ENCODE data around the gene NPB. TPM values are rescaled to one million over a fixed set of nuclear protein-coding genes. Genes with fewer than 3 reads are reported as not detected.

NPB gene
- total RNA-seq, result 1 to 10 TPM in 1 of 2 experiments, under 1 TPM in 1; 0.47 to 1.0 TPM

DNA sequence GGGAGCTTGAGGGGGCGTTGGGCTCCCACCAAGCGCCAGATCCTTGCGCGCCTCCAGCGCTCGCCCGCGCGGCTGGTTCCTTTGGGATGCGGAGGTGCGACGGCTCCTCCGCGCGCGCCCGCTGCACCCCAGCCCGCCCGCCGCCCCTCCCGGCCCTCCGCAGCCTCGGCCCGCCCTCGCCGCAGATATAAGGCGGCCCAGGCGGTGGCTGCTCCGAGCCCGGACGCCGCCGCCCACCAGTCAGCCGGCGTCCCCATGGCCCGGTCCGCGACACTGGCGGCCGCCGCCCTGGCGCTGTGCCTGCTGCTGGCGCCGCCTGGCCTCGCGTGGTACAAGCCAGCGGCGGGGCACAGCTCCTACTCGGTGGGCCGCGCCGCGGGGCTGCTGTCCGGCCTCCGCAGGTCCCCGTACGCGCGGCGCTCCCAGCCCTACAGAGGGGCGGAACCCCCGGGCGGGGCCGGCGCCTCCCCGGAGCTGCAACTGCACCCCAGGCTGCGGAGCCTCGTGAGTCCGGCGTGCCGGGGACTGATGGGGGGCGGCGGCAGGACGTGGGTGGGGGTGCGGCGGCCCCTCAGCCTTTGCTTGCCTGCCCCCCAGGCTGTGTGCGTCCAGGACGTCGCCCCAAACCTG, at the start of gene NPB:
Gene NPB, plus strand, starts transcription at position 216 of the 630 bp plus-strand sequence. Its CDS starts 40 bp downstream, at position 256.
- POLR2A ChIA-PET, result interaction anchor here (2.3 kb wide), 1 partner anchor 10 kb away, joined by 7 read pairs; the partner anchor contains the start of genes ALYREF and ANAPC11
- ATAC-seq (ENCODE audit: low read depth) (peak; percentile 52), DNase-seq (no peak)
- no peak within 1 kb of the TSS for H3K4me3 Mint-ChIP-seq
- H3K9me3 Mint-ChIP-seq, result no peaks in the 10 kb centered on the region
- peaks cover 11% of the 10 kb centered on the region for H3K27me3 Mint-ChIP-seq
- H3K36me3 Mint-ChIP-seq, result peaks cover 9% of the 10 kb centered on the region
- no peak within 1 kb of the TSS for H3K27ac Mint-ChIP-seq
- H3K4me1 Mint-ChIP-seq, result peaks cover 2% of the 10 kb centered on the region

DNA sequence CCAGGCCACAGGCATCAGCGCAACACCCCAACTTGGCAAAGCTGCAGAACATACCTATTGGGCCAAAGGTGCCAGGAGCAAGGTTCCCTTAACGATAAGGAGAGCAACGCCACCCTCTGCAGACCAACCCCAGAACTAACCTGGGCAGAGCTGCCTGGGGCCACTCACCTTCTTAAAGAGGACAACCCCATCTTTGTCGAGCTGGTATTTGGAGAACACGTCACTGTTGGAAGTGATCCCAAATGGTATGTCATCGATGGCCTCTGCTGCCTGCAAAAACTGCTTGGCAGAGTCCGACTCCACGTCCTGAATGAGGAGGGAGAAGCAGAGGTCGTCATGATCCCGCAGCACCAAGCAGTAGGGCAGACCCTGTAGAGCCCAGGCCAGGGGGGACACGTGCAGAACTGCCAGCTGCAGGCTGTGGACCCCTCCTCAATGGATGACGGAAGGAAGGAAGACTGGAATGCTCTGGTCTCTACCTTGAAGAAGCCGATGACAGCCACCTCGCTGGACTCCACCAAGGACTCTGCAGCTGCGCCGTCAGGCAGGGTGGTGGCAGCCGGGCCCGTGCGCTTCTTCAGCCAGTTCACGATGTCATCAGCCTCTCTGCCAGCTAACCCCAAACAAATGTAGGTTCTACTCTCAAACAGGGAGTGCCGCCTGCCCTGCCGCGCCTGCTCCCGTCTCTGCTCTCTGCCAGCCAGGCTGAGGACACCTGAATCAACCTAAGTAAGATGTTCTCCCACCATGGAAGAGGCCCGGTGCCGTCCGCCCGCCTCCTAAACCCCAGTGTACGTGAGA, 46.9 kb upstream of the NPB start:
- no peaks in the 10 kb centered on the region for H3K9me3 Mint-ChIP-seq
- H3K27me3 Mint-ChIP-seq, result no peaks in the 10 kb centered on the region
- ATAC-seq (ENCODE audit: low read depth) (no peak), DNase-seq (no peak)
- no peak overlapping the region for H3K4me3 Mint-ChIP-seq
- H3K27ac Mint-ChIP-seq, result no peak overlapping the region
- H3K4me1 Mint-ChIP-seq, result peaks cover 13% of the 10 kb centered on the region
- POLR2A ChIA-PET, result interaction anchor here (0.6 to 1.2 kb wide), 2 partner anchors 37 to 48 kb away, joined by 3 to 4 read pairs; no protein-coding TSS in a partner anchor
- peaks cover 29% of the 10 kb centered on the region for H3K36me3 Mint-ChIP-seq

DNA sequence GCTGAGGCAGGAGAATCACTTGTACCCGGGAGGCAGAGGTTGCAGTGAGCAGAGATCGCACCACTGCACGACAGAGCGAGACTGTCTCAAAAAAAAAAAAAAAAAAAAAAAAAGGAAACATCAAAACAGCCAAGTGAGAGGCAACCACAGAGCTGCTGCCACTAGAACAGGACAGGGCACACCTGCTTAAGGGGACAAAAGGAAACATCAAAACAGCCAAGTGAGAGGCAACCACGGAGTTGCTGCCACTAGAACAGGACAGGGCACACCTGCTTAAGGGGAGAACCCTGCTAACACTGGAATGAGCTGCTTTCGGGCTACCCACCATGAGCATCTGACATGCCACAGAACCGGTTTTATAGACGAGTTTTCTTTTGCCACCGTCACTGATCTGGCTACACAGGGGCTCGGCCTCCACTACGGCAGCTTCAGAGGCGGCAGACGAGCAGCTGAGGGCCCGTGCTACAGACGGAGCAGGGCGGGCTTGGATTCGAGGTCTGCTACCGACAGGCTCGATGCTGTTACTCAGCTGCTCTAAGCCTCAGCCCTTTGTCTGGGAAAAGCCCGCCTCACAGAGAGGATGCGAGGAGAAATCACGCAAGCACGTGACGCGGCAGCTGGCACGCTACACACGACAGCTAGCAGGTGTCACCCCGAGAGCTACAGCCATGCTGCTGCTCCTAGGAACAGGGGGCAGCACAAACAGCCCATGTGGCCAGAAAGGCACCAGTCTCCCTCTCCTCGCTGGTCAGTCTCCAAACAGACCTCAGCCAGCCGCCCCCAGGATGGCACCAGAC, 43.7 kb upstream of the NPB start:
- H3K36me3 Mint-ChIP-seq, result peaks cover 29% of the 10 kb centered on the region
- no peak for ATAC-seq (ENCODE audit: low read depth)
- peaks cover 24% of the 10 kb centered on the region for H3K4me1 Mint-ChIP-seq

DNA sequence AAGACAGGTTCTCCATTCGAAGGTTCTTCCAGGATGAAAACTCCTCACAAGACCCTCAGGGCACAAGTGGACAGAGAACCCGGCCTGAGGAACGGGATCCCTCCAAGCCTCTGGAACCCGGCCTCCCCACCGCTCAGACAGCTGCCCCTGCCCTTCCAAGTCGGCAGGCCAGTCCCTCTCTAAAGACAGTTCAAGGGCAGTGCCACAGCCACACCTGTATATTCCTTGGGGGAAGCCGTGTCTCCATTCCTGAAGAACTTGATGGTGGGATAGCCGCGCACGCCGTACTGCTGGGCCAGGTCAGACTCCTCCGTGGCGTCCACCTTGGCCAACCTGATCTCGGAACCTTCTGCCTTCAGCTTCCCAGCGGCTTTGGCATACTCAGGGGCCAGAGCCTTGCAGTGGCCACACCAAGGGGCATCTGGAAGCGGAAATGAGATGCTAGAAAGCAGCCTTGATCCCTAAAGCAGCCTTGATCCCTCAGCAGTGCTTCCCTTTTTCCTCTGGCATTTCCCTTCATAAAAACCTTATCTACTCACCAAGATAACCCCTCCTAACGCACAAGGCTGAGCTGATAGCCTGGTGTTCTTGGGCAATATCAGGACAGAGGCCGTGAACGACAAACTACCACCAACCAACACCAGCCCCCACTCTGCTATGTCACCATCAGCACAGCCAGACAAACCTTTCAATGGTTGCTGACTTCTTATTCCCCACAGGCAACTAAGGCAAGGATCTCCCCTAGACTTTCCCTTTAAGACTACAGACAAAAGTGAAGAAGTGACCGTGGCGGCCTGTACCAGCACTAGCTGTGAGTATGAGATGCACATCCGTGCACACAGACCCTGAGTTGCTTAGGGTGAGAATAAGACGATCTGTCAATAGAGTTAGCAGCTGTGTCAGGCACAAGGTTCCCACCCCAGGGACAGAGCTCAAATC, 42.8 kb upstream of the NPB start:
- no peak for ATAC-seq (ENCODE audit: low read depth)
- DNase-seq, result no peak
- POLR2A ChIA-PET, result interaction anchor here (0.5 to 2.2 kb wide), 7 partner anchors 11 to 346 kb away, joined by 3 to 11 read pairs (median 4); partner anchors contain the start of genes ALYREF, ANAPC11, ARHGDIA and ARL16
- H3K27ac Mint-ChIP-seq, result peak overlapping the region; percentile 88
- H3K9me3 Mint-ChIP-seq, result no peaks in the 10 kb centered on the region
- H3K4me3 Mint-ChIP-seq, result peak overlapping the region; percentile 93
- H3K36me3 Mint-ChIP-seq, result peaks cover 25% of the 10 kb centered on the region
- H3K4me1 Mint-ChIP-seq, result peaks cover 29% of the 10 kb centered on the region
- no peaks in the 10 kb centered on the region for H3K27me3 Mint-ChIP-seq

More for the DNA sequence above, 43.7 kb upstream of the NPB start:
- POLR2A ChIA-PET, result interaction anchor here (0.7 to 2.2 kb wide), 4 partner anchors 12 to 175 kb away, joined by 3 to 11 read pairs (median 8); partner anchors contain the start of genes ARHGDIA, ARL16 and HGS
- DNase-seq, result no peak
- Mint-ChIP-seq H3K27ac (peak overlapping the region; percentile 38), H3K4me3 (peak overlapping the region; percentile 93), H3K9me3 (no peaks in the 10 kb centered on the region), H3K27me3 (no peaks in the 10 kb centered on the region)

DNA sequence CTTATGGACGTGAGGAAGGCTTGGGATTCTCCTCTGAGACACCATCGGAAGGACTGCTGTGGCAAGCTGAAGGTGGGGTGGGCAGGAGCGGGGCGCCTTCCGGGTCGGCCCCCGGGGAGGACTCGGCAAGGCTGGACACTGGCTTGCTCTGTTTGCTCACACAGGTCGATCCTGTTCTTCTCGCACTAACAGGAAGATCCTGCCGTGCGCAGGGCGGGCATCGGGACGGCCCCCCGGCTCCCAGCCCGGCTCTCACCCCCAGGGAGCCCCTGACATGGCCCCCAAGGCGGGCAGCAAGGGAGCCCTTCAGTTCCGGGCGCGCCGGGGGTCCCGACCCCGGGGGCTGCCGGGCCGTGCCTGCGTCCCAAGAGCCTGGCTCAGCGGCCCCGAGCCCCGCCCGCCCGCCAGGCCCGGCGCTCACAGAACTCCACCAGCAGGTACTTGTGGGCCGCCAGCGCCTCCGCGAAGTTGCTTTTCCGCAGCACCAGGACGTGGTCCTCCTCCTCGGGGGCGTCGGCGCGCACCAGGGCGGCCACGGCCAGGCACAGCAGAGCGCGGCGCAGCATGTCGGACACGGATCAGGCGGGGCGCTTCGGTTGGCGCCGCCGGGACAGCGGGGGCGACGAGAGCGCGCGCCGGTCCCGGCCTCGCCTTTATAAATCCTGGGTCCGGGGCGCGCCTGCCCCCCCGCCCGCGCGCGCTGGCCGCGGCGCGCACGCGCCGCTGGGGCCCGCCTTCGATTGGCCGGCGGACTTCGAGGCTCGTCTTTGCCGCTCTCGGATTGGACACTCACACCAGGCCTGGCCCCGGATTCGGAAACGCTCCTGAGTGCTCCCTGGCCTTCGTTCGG, 41.9 kb upstream of the NPB start, which contains the start of gene P4HB:
Gene P4HB, minus strand, starts transcription at position 630 of the 850 bp plus-strand sequence. Its CDS starts 64 bp downstream, at position 566.
- Mint-ChIP-seq H3K27ac (peak within 1 kb of the TSS; percentile 90), H3K27me3 (no peaks in the 10 kb centered on the region), H3K36me3 (peaks cover 25% of the 10 kb centered on the region), H3K4me1 (peaks cover 29% of the 10 kb centered on the region), H3K9me3 (no peaks in the 10 kb centered on the region), H3K4me3 (peak within 1 kb of the TSS; percentile 93)
- ATAC-seq (ENCODE audit: low read depth), result no peak
- POLR2A ChIA-PET, result interaction anchor here (0.5 to 2.5 kb wide), 15 partner anchors 10 to 347 kb away, joined by 3 to 29 read pairs (median 4); partner anchors contain the start of genes ALYREF, ANAPC11, ARHGDIA and ARL16
- peak; percentile 94 for DNase-seq

DNA sequence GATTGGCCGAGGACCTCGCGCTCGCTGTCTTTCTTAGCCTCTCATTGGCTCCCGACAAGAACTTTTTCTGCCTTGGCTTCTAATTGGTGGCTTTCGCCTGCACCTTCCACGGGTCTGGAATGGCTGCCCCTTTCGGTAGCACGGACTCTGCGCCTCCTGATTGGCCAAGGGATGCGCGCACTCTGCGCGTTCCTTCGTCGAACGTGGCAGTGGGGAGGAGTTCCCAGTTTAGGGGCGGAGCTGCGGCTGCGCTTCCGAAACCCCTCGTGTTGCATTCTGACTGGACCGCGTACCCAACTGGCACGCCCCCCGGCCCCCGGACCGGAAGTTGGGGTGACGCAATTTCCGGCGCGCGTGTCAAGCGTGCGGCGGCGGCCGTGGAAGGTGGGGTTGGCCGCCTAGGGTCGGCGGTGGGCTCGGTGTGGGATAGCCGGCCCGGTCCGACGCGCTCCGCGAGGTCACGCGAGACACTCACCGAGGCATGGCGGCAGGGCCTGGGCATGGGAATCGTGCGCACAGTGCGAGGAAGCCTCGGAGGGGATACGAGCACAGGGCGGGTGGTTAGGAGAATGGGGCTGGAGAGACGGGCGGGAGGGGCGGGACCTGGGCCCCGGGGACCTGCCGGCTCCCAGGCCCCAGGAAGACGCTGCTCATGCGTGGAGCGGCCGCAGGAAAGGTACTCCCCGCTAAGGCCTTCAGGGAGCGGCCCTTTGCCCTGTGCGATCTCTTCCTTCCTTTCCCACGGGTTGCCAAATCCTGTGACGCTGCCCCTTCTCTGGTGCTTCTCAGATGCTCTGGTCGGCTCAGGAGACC, 41.1 kb upstream of the NPB start:
- Mint-ChIP-seq H3K27me3 (no peaks in the 10 kb centered on the region), H3K27ac (peak overlapping the region; percentile 90), H3K9me3 (no peaks in the 10 kb centered on the region), H3K4me1 (peaks cover 29% of the 10 kb centered on the region), H3K36me3 (peaks cover 26% of the 10 kb centered on the region), H3K4me3 (peak overlapping the region; percentile 87)
- ATAC-seq (ENCODE audit: low read depth), result peak; percentile 91
- POLR2A ChIA-PET, result interaction anchor here (0.5 to 2.5 kb wide), 11 partner anchors 9 to 178 kb away, joined by 3 to 29 read pairs (median 3); partner anchors contain the start of genes ARHGDIA, ARL16, DCXR and HGS
- DNase-seq, result peak; percentile 100

DNA sequence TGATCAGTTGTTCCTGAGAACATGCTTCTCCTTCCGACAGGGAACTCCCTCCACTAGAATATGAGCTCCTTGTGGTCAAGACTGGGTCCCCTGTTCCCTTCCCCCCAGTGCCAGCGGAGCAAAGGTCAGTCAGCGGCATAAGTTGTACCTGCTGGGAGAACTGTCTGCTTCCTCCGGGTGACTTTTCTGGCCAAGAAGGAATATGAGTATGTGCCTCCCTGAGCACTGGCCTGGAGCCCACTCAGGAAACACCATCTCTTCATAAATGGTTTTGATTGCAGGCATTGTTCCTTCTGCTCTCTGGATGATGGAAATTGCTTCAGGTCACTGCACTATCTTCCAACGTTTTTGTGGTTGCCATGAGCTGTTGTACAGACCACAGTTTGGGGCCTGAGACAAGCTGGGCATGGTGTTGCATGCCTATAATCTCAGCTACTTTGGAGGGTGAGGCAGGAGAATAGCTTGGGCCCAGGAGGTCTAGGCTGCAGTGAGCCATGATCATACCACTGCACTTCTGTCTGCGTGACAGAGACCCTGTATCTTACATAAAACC, 38.8 kb upstream of the NPB start:
- no peak for ATAC-seq (ENCODE audit: low read depth)
- peaks cover 18% of the 10 kb centered on the region for H3K36me3 Mint-ChIP-seq

DNA sequence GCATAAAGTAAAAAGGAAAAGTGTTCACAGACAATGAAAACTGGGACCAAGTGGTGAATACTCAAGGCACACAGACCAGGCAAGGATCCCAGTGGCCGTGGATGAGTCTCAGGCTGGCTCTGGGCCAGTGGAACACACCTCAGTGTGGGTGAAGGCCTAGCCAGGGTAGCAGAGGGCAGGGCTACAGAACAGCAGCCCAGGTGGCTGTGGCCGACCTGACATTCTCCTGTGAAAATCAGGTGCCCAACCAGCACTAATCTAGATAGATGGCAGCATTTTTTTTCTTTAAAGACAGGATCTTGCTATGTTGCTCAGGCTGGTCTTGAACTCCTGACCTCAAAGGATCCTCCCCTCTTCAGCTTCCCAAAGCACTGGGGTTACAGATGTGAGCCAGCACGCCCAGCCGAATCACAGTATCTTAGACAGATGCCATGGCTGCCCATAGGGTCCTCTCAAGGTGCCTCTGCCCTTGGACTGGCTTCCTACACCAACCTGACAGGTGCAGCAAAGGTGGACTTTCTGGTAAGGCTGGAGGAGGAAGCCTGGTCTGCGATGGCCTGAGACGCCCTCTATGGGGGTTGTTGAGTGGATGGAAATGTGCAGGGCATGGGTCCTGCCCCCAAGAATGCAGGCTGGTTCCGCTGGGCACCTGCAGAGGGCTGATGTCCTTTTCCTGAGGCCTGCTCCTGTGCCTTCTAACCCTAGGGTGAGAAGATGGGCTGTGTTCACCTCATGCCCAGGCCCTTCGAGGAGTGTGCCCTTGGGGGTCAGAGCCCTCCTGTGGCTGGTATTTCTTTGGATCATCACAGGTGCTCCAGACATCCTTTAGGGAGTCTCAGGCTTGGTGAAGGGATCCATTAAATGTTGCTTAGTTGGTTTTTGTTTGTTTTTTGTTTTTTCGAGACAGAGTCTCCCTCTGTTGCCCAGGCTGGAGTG, 37.9 kb upstream of the NPB start:
- no peak overlapping the region for H3K4me3 Mint-ChIP-seq
- DNase-seq, result no peak
- H3K27me3 Mint-ChIP-seq, result no peaks in the 10 kb centered on the region
- peaks cover 16% of the 10 kb centered on the region for H3K36me3 Mint-ChIP-seq
- POLR2A ChIA-PET, result interaction anchor here (0.8 kb wide), 1 partner anchor 8 kb away, joined by 4 read pairs; no protein-coding TSS in a partner anchor
- H3K9me3 Mint-ChIP-seq, result no peaks in the 10 kb centered on the region
- H3K27ac Mint-ChIP-seq, result peak overlapping the region; percentile 89
- ATAC-seq (ENCODE audit: low read depth), result no peak
- H3K4me1 Mint-ChIP-seq, result peaks cover 28% of the 10 kb centered on the region

More for the DNA sequence above, 38.8 kb upstream of the NPB start:
- Mint-ChIP-seq H3K27ac (peak overlapping the region; percentile 89), H3K4me3 (peak overlapping the region; percentile 85), H3K9me3 (no peaks in the 10 kb centered on the region), H3K27me3 (no peaks in the 10 kb centered on the region), H3K4me1 (peaks cover 30% of the 10 kb centered on the region)
- no peak for DNase-seq
- POLR2A ChIA-PET, result interaction anchor here (0.8 kb wide), 1 partner anchor 9 kb away, joined by 4 read pairs; no protein-coding TSS in a partner anchor

DNA sequence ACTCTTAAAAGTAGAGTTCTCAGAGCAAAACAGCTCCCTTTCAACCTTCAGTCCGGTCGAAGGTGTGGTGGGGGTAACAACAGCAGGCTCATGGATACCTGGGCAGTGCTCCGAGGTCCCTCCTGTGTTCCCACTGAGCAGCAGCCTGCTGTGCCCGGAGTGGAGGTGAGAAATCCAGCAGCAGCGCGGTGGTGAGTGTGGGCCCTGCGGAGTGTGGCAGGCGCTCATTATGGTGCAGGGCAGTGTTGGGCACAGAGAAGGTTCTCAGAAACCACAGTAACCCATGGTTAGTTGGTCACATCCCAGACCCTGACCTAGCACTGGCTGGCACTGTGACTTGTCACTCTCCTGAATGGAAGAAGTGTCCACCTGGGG, 36.7 kb upstream of the NPB start:
- peaks cover 27% of the 10 kb centered on the region for H3K4me1 Mint-ChIP-seq
- POLR2A ChIA-PET, result interaction anchor here (1.0 to 1.6 kb wide), 2 partner anchors 15 to 153 kb away, joined by 3 to 5 read pairs; no protein-coding TSS in a partner anchor

More for the DNA sequence above, 36.7 kb upstream of the NPB start:
- no peak for DNase-seq
- peak overlapping the region; percentile 4 for H3K4me3 Mint-ChIP-seq
- no peaks in the 10 kb centered on the region for H3K9me3 Mint-ChIP-seq
- peaks cover 18% of the 10 kb centered on the region for H3K36me3 Mint-ChIP-seq
- H3K27ac Mint-ChIP-seq, result peak overlapping the region; percentile 71
- no peaks in the 10 kb centered on the region for H3K27me3 Mint-ChIP-seq
- ATAC-seq (ENCODE audit: low read depth), result no peak

Data from activated naive CD8-positive, alpha-beta T cell treated with anti-CD3 and anti-CD28 coated beads, Interleukin-2, amount 10 ng/mL, durations not matched to agents 7 days and 5 days (primary cell).